ENCODE measurements around the gene WDR7. TPM values are rescaled to one million over a fixed set of nuclear protein-coding genes. Genes with fewer than 3 reads are reported as not detected.

Gene WDR7
- polyA plus RNA-seq, 2 of the 4 experiments (the other 2 are of a cell fraction): 4.2 to 7.0 TPM

DNA sequence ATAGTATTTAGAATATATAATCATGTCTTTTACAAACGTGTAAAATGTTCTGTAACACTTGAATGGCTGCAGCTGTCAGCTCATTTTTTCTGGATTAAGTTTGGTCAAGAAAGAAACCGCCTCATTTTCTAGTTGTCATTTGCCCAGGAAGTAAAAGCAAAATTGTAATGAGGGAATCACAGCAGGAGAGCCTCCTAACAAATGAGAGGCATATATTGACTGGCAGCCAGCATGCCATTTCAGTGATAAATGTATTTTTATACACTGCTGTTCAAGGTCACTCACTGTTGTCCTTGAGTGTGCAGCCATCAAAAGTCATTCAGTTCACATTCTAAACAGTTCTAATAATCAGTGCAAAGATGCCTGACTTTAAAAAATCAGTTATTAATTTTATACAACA lies 351.5 kb downstream of the WDR7 start:
- 86% methylated on average over 2 of the region's 2 CpGs for whole genome bisulfite sequencing (ENCODE audit: missing lambda C conversion rate)
- TF ChIP-seq CBX8 (IDR thresholded peaks at IDR 0.05): no peak
- no peak for TF ChIP-seq ZSCAN20 (CRISPR knock-in tag; IDR thresholded peaks at IDR 0.05)
- TF ChIP-seq ZNF302 (CRISPR knock-in tag; IDR thresholded peaks at IDR 0.05): no peak
- TF ChIP-seq NFE2L2 (conservative IDR thresholded peaks at IDR 0.05; ENCODE audit: low read length): no peak
- TF ChIP-seq, protein P1, sequence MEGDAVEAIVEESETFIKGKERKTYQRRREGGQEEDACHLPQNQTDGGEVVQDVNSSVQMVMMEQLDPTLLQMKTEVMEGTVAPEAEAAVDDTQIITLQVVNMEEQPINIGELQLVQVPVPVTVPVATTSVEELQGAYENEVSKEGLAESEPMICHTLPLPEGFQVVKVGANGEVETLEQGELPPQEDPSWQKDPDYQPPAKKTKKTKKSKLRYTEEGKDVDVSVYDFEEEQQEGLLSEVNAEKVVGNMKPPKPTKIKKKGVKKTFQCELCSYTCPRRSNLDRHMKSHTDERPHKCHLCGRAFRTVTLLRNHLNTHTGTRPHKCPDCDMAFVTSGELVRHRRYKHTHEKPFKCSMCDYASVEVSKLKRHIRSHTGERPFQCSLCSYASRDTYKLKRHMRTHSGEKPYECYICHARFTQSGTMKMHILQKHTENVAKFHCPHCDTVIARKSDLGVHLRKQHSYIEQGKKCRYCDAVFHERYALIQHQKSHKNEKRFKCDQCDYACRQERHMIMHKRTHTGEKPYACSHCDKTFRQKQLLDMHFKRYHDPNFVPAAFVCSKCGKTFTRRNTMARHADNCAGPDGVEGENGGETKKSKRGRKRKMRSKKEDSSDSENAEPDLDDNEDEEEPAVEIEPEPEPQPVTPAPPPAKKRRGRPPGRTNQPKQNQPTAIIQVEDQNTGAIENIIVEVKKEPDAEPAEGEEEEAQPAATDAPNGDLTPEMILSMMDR (IDR thresholded peaks at IDR 0.05): no peak
- DNase-seq (ENCODE audit: low read depth in 1 of 2, low spot score in 1 of 2) (no peak), ATAC-seq (no peak), FAIRE-seq (no peak)
- POLR2A ChIA-PET: no interaction called here
- CTCF ChIA-PET: no interaction called here
- no peaks in the 10 kb centered on the region for H3K9me3 ChIP-seq
- no peak overlapping the region for H3K27ac ChIP-seq
- H3K4me2 ChIP-seq: no peak overlapping the region
- no peak overlapping the region for H3K4me3 ChIP-seq
- peaks cover 19% of the 10 kb centered on the region for H3K4me1 ChIP-seq

GRCh38 chr18:57003342-57003741 lies 352.2 kb downstream of the WDR7 start:
- no peak overlapping the region for H3K4me3 ChIP-seq
- no peak overlapping the region for H3K27ac ChIP-seq
- 64% methylated on average over 2 of the region's 2 CpGs for WGBS (ENCODE audit: missing lambda C conversion rate)
- CTCF ChIA-PET: no interaction called here
- FAIRE-seq: no peak
- no peak for TF ChIP-seq NPAS2 (CRISPR knock-in tag; IDR thresholded peaks at IDR 0.05; ENCODE audit: borderline replicate concordance)
- H3K4me1 ChIP-seq: peaks cover 19% of the 10 kb centered on the region
- no peak for ATAC-seq
- no peaks in the 10 kb centered on the region for H3K9me3 ChIP-seq
- DNase-seq (ENCODE audit: low read depth in 1 of 2, low spot score in 1 of 2): no peak
- POLR2A ChIA-PET: no interaction called here
- no peak overlapping the region for H3K4me2 ChIP-seq

GRCh38 chr18:57004366-57005121 lies 353.4 kb downstream of the WDR7 start:
- DNase-seq (ENCODE audit: low read depth in 1 of 2, low spot score in 1 of 2): peak in 1 of 2 experiments; percentile 20
- no peak for FAIRE-seq
- ChIA-PET POLR2A (no interaction called here), CTCF (no interaction called here)
- H3K4me1 ChIP-seq: peaks cover 19% of the 10 kb centered on the region
- peak overlapping the region; percentile 48; a peak in 2 of 6 replicates for H3K27ac ChIP-seq
- H3K4me2 ChIP-seq: peak overlapping the region; percentile 65
- peak in 1 of 2 experiments; percentile 42; a peak in 2 of 6 replicates for ATAC-seq
- 53% methylated on average over 5 of the region's 5 CpGs for WGBS (ENCODE audit: missing lambda C conversion rate)
- TF ChIP-seq FOSL2 (IDR thresholded peaks at IDR 0.05): no peak
- 0 out of 2 replicates have a peak, but pooled peaks have one; percentile 23 for TF ChIP-seq FOSL2 (CRISPR knock-in tag; IDR thresholded peaks at IDR 0.05)
- TF ChIP-seq JUNB (IDR thresholded peaks at IDR 0.05): no peak
- no peaks in the 10 kb centered on the region for H3K9me3 ChIP-seq
- no peak overlapping the region for H3K4me3 ChIP-seq

DNA sequence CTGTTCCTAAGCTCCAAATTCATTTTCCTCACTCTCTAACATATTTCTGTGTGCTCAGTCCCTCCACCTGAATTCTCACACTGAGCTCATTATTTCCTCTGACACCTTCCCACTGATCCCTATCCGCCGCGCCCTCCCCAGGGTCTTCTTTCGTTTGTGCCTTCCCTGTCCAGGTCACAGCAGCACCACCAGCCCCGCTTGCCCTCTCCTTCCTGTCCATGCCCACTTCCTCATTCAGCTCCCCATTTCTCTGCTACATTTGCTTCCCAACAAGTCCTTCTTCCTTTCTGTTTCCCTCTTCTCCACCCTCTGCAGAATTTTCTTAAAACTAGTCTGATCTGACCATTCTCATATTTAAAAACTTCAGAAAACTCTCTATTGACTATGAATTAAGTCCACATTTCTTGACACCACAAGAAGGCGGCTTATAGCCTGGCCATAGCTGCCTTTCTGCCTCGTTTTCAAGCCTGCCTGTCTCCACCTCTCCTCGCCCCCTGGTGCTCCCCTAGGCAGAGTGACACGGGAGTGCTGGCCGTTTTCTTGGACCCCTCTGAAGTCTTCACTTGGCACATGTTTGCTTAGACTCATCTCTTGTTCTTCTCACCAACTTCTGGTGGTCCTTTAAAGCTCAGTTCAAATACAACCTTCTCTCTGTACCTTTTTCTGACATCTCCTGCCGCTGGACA lies 357.0 kb downstream of the WDR7 start:
- Histone ChIP-seq H3K4me3 (no peak overlapping the region), H3K27ac (no peak overlapping the region), H3K4me1 (peaks cover 19% of the 10 kb centered on the region), H3K4me2 (no peak overlapping the region), H3K9me3 (no peaks in the 10 kb centered on the region)
- DNase-seq (ENCODE audit: low read depth in 1 of 2, low spot score in 1 of 2): no peak
- POLR2A ChIA-PET: no interaction called here
- 83% methylated on average over 11 of the region's 11 CpGs for WGBS (ENCODE audit: missing lambda C conversion rate)
- FAIRE-seq: no peak
- ATAC-seq: no peak
- CTCF ChIA-PET: interaction anchor here (0.8 kb wide), 1 partner anchor 139 kb away, joined by 3 read pairs; no protein-coding TSS in a partner anchor
- TF ChIP-seq USF2 (IDR thresholded peaks at IDR 0.05) (no peak), HOXB13 (CRISPR knock-in tag; IDR thresholded peaks at IDR 0.05; ENCODE audit: low read depth) (no peak), HDAC2 (IDR thresholded peaks at IDR 0.05) (no peak), EHF (CRISPR knock-in tag; IDR thresholded peaks at IDR 0.05) (no peak), HOXB5 (CRISPR knock-in tag; IDR thresholded peaks at IDR 0.05) (no peak), KDM1A (IDR thresholded peaks at IDR 0.05; ENCODE audit: low read depth) (no peak), JUNB (IDR thresholded peaks at IDR 0.05) (no peak), TP53 (CRISPR knock-in tag; IDR thresholded peaks at IDR 0.05) (no peak), POLR2A (IDR thresholded peaks at IDR 0.05; ENCODE audit: low read length) (no peak), E2F6 (IDR thresholded peaks at IDR 0.05; ENCODE audit: borderline replicate concordance, low read depth) (no peak), MYC (IDR thresholded peaks at IDR 0.05; ENCODE audit: borderline replicate concordance, low read length) (no peak), MAFK (IDR thresholded peaks at IDR 0.05; ENCODE audit: partially characterized antibody) (no peak), ZFP36 (IDR thresholded peaks at IDR 0.05; ENCODE audit: borderline replicate concordance, partially characterized antibody) (no peak), KDM5A (IDR thresholded peaks at IDR 0.05) (no peak)
- TF ChIP-seq, protein P1 (IDR thresholded peaks at IDR 0.05): no peak
- TF ChIP-seq, protein P2, sequence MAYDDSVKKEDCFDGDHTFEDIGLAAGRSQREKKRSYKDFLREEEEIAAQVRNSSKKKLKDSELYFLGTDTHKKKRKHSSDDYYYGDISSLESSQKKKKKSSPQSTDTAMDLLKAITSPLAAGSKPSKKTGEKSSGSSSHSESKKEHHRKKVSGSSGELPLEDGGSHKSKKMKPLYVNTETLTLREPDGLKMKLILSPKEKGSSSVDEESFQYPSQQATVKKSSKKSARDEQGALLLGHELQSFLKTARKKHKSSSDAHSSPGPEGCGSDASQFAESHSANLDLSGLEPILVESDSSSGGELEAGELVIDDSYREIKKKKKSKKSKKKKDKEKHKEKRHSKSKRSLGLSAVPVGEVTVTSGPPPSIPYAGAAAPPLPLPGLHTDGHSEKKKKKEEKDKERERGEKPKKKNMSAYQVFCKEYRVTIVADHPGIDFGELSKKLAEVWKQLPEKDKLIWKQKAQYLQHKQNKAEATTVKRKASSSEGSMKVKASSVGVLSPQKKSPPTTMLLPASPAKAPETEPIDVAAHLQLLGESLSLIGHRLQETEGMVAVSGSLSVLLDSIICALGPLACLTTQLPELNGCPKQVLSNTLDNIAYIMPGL (CRISPR knock-in tag; IDR thresholded peaks at IDR 0.05; ENCODE audit: borderline replicate concordance): no peak

All from A549 (cell line).